ENCODE data around the gene TNNC2. TPM values are rescaled to one million over a fixed set of nuclear protein-coding genes. Genes with fewer than 3 reads are reported as not detected.

Gene TNNC2
- total RNA-seq, 2 experiments from 2014 or later: not detected

- TF ChIP-seq, protein P1, sequence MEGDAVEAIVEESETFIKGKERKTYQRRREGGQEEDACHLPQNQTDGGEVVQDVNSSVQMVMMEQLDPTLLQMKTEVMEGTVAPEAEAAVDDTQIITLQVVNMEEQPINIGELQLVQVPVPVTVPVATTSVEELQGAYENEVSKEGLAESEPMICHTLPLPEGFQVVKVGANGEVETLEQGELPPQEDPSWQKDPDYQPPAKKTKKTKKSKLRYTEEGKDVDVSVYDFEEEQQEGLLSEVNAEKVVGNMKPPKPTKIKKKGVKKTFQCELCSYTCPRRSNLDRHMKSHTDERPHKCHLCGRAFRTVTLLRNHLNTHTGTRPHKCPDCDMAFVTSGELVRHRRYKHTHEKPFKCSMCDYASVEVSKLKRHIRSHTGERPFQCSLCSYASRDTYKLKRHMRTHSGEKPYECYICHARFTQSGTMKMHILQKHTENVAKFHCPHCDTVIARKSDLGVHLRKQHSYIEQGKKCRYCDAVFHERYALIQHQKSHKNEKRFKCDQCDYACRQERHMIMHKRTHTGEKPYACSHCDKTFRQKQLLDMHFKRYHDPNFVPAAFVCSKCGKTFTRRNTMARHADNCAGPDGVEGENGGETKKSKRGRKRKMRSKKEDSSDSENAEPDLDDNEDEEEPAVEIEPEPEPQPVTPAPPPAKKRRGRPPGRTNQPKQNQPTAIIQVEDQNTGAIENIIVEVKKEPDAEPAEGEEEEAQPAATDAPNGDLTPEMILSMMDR (conservative IDR thresholded peaks at IDR 0.05; ENCODE audit: low read length): peak; percentile 64
- TF ChIP-seq EZH2phosphoT487 (IDR thresholded peaks at IDR 0.05; ENCODE audit: borderline replicate concordance, low read depth, low read length): no peak
- H3K27ac ChIP-seq (ENCODE audit: low read depth, low read length, poor library complexity, severe bottlenecking): no peak overlapping the region
- no peaks in the 10 kb centered on the region for H3K9me3 ChIP-seq (ENCODE audit: low read length)
- H3K36me3 ChIP-seq (ENCODE audit: insufficient read depth, low read length): no peaks in the 10 kb centered on the region
- DNase-seq (ENCODE audit: low spot score): peak; percentile 59
- ChIA-PET POLR2A (interaction anchor here (0.6 kb wide), 1 partner anchor 28 kb away, joined by 3 read pairs; no protein-coding TSS in a partner anchor), CTCF (ENCODE audit: unreplicated experiment) (no interaction called here)
- no peak overlapping the region for H2AFZ ChIP-seq (ENCODE audit: low read length)
- intact Hi-C loops (cut with micrococcal nuclease; ENCODE audit: unreplicated experiment): loop anchor here (1.0 kb wide), 1 partner anchor 139 kb away; no protein-coding TSS in a partner anchor
- no peak overlapping the region for H3K4me3 ChIP-seq (ENCODE audit: low read depth, low read length, poor library complexity, severe bottlenecking)
- no TSS peak for BruUV-seq (replicated peaks)
- no peaks in the 10 kb centered on the region for H4K20me1 ChIP-seq (ENCODE audit: insufficient read depth, low read length)
- no peaks in the 10 kb centered on the region for H3K4me1 ChIP-seq (ENCODE audit: insufficient read depth, low read length, poor library complexity, severe bottlenecking)
- no peaks in the 10 kb centered on the region for H3K9me2 ChIP-seq (ENCODE audit: insufficient read depth, low read length)
- H3K4me2 ChIP-seq (ENCODE audit: low read length): no peak overlapping the region
- no peaks in the 10 kb centered on the region for H3K79me2 ChIP-seq (ENCODE audit: insufficient read depth, low read depth, low read length)
Observed at GRCh38 chr20:45823949-45824835, 2.9 kb downstream of the TNNC2 start.

DNA sequence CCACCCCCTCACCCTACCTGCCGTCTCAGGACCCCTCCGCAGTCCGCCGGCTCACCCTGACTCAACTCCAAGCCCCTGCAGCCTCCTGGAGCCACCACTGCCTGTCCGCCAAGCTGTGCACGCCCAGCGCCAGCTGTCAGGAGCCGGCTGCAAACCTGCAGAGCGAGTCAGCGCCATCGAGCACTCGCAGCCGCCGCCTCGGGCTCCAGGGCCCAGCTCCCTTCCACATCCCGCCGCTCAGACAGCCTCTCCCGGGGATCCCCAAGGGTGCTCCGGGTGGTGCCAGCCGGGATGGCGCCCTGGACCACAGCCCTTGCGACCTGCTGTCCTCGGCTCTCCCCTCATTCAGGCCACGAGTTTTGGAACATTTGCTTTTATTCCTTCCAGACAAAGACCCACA is 4.3 kb downstream of the TNNC2 start:
- no peak overlapping the region for H3K4me2 ChIP-seq (ENCODE audit: low read length)
- no peaks in the 10 kb centered on the region for H3K9me3 ChIP-seq (ENCODE audit: low read length)
- no peak overlapping the region for H3K4me3 ChIP-seq (ENCODE audit: low read depth, low read length, poor library complexity, severe bottlenecking)
- intact Hi-C loops (cut with micrococcal nuclease; ENCODE audit: unreplicated experiment): no loop called here
- CTCF ChIA-PET (ENCODE audit: unreplicated experiment): interaction anchor here (1.3 kb wide), 1 partner anchor 19 kb away, joined by 3 read pairs; no protein-coding TSS in a partner anchor
- H3K79me2 ChIP-seq (ENCODE audit: insufficient read depth, low read depth, low read length): no peaks in the 10 kb centered on the region
- H3K27ac ChIP-seq (ENCODE audit: low read depth, low read length, poor library complexity, severe bottlenecking): no peak overlapping the region
- POLR2A ChIA-PET: interaction anchor here (0.9 to 1.2 kb wide), 2 partner anchors 112 to 144 kb away, joined by 3 read pairs; no protein-coding TSS in a partner anchor
- TF ChIP-seq, protein P1 (conservative IDR thresholded peaks at IDR 0.05; ENCODE audit: low read length): no peak
- TF ChIP-seq EZH2phosphoT487 (IDR thresholded peaks at IDR 0.05; ENCODE audit: borderline replicate concordance, low read depth, low read length): no peak
- no peaks in the 10 kb centered on the region for H3K9me2 ChIP-seq (ENCODE audit: insufficient read depth, low read length)
- H2AFZ ChIP-seq (ENCODE audit: low read length): no peak overlapping the region
- DNase-seq (ENCODE audit: low spot score): no peak
- no peaks in the 10 kb centered on the region for H4K20me1 ChIP-seq (ENCODE audit: insufficient read depth, low read length)
- H3K4me1 ChIP-seq (ENCODE audit: insufficient read depth, low read length, poor library complexity, severe bottlenecking): no peaks in the 10 kb centered on the region
- H3K36me3 ChIP-seq (ENCODE audit: insufficient read depth, low read length): peaks cover 9% of the 10 kb centered on the region; the same call in 1 of the 2 replicates
- BruUV-seq (replicated peaks): no TSS peak

All from OCI-LY7 (cell line).